ENCODE results near the gene ADAMTS16. TPM values are rescaled to one million over a fixed set of nuclear protein-coding genes. Genes with fewer than 3 reads are reported as not detected.

Gene ADAMTS16
- total and polyA plus RNA-seq, 11 donors: 0.05 to 4.7 (median 0.16) TPM; not detected in 8

DNA sequence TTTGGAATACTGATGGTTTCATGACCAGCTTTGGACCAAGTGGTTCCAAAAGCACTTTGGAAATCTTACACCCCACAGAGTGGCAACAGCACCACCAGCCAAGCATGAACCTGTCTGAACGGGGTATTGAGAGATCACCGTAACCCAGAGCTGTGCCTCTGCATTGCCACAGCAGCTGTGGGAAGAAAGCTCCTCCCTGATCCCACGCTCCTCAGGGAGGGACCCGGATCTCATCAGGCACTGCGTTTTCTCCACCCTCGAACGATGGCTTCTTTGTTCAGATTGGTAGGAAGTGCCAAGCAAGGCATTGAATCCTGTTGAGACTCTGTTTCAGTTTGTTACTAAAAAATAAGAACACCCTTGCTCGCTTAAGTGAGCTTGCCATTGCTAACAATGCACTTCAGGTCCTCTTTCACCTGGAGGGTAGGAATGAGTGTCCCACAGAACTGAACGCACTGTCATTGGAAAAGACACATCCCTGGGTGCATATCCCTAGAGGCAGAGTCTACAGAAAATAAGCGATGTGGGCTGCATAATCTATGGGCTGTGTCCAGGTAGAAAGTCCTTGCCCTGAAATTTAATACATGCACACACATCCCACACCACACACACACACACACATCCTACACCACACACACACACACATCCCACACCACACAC, 164.4 kb downstream of the ADAMTS16 start:
- H3K4me3 ChIP-seq: no peak overlapping the region
- ATAC-seq (no peak), DNase-seq (no peak)
- 38 to 70% (median 50%) methylated on average over 10 of the region's 10 CpGs for WGBS, 4 donors
- H3K27me3 ChIP-seq: peaks cover 0 to 9% (median 0%) of the 10 kb centered on the region in 9 donors
- intact Hi-C loops (cut with DNase I): no loop called here
- H3K4me1 ChIP-seq: no peaks in the 10 kb centered on the region
- TF ChIP-seq POLR2A (IDR thresholded peaks at IDR 0.05): no peak
- TF ChIP-seq, protein P1, sequence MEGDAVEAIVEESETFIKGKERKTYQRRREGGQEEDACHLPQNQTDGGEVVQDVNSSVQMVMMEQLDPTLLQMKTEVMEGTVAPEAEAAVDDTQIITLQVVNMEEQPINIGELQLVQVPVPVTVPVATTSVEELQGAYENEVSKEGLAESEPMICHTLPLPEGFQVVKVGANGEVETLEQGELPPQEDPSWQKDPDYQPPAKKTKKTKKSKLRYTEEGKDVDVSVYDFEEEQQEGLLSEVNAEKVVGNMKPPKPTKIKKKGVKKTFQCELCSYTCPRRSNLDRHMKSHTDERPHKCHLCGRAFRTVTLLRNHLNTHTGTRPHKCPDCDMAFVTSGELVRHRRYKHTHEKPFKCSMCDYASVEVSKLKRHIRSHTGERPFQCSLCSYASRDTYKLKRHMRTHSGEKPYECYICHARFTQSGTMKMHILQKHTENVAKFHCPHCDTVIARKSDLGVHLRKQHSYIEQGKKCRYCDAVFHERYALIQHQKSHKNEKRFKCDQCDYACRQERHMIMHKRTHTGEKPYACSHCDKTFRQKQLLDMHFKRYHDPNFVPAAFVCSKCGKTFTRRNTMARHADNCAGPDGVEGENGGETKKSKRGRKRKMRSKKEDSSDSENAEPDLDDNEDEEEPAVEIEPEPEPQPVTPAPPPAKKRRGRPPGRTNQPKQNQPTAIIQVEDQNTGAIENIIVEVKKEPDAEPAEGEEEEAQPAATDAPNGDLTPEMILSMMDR (IDR thresholded peaks at IDR 0.05): no peak
- no peaks in the 10 kb centered on the region for H3K36me3 ChIP-seq
- H3K27ac ChIP-seq: no peak overlapping the region
- H3K9me3 ChIP-seq: peaks cover 0 to 16% (median 0%) of the 10 kb centered on the region in 12 donors

DNA sequence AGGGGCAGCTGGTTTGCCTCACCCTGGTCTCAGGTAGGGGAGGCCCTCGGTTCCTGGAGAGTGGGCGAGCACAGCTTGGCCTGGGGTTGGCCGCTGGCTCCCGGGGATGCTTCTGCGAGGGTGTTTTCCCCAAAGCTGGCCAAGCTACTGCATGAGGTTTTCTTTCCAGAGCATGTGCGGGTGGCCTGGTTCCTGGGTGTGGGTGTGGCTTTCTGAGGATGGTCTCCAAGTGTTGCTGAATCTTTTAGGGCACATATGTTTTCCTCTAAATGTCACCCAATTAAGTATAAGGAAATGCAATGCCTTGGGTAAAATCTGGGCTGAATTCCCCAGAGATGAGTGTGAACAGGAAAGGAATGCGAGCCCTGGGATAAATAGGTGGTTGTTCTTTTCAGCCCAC, 166.6 kb downstream of the ADAMTS16 start:
- peaks cover 0 to 13% (median 0%) of the 10 kb centered on the region in 12 donors for H3K9me3 ChIP-seq
- WGBS, 4 donors: 57 to 70% (median 64%) methylated on average over 7 of the region's 7 CpGs
- intact Hi-C loops (cut with DNase I): no loop called here
- DNase-seq (no peak), ATAC-seq (no peak)
- TF ChIP-seq POLR2A (IDR thresholded peaks at IDR 0.05): no peak
- TF ChIP-seq, protein P1 (IDR thresholded peaks at IDR 0.05): no peak
- no peak overlapping the region for H3K27ac ChIP-seq
- no peaks in the 10 kb centered on the region for H3K36me3 ChIP-seq
- peaks cover 0 to 9% (median 0%) of the 10 kb centered on the region in 9 donors for H3K27me3 ChIP-seq
- H3K4me3 ChIP-seq: no peak overlapping the region
- H3K4me1 ChIP-seq: no peaks in the 10 kb centered on the region

DNA sequence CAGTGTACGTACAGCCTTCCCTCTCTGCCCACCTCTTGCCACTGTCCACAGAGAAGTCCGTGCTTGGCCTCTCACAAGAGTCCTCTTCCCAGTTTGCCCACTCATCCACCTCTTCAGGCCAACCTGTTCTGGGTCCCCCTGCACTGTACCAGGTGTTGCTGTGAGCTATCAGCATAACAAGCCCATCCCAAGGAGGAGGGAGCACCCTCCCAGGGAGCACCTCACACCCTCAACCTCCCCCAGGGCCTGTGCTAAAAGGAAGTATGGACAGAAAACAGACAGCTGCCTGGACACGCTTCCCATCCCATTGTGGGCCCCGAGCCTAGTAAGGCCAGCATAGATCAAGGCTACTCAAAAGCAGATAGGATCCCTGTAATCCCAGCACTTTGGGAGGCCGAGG, 168.2 kb downstream of the ADAMTS16 start:
- Histone ChIP-seq H3K4me1 (no peaks in the 10 kb centered on the region), H3K27me3 (peaks cover 0 to 9% (median 0%) of the 10 kb centered on the region in 9 donors), H3K27ac (no peak overlapping the region), H3K9me3 (no peaks in the 10 kb centered on the region), H3K4me3 (no peak overlapping the region), H3K36me3 (no peaks in the 10 kb centered on the region)
- DNase-seq (no peak), ATAC-seq (no peak)
- TF ChIP-seq, protein P1 (IDR thresholded peaks at IDR 0.05): no peak
- no peak for TF ChIP-seq POLR2A (IDR thresholded peaks at IDR 0.05)
- 86 to 95% (median 89%) methylated on average over 5 of the region's 5 CpGs for WGBS, 4 donors
- intact Hi-C loops (cut with DNase I): no loop called here

DNA sequence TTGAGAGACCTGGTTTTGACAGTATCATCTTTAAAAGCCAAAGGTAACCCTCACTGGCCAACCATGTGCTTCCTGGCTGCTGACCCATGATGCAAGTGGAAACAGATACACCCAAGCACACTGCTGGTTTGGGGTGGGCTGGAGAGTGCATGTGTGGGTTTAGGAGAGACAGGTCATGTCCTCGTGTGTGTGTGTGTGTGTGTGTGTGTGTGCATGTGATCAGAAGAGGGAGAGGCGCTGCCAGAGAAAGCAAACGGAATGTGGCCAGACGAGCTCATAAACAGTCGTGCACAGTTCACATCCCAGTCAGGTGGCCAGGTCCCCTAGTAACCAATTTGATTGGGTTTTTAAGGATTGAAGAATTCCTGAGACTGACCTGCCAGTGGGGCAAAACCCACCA, 169.5 kb downstream of the ADAMTS16 start:
- Histone ChIP-seq H3K4me1 (no peaks in the 10 kb centered on the region), H3K9me3 (no peaks in the 10 kb centered on the region), H3K36me3 (no peaks in the 10 kb centered on the region), H3K27ac (no peak overlapping the region), H3K4me3 (no peak overlapping the region), H3K27me3 (peaks cover 0 to 9% (median 0%) of the 10 kb centered on the region in 9 donors)
- WGBS, 4 donors: 69 to 80% (median 74%) methylated on average over 5 of the region's 5 CpGs
- intact Hi-C loops (cut with DNase I): no loop called here
- DNase-seq: no peak
- ATAC-seq: no peak
- TF ChIP-seq, protein P1 (IDR thresholded peaks at IDR 0.05): no peak
- no peak for TF ChIP-seq POLR2A (IDR thresholded peaks at IDR 0.05)
